ENCODE data around the gene ADGRV1.
"Not testable (repeated sequence)": the region's sequence is repeated elsewhere in the genome, so short reads cannot be mapped to it uniquely, and the experiment has no call there.

ADGRV1 gene

DNA sequence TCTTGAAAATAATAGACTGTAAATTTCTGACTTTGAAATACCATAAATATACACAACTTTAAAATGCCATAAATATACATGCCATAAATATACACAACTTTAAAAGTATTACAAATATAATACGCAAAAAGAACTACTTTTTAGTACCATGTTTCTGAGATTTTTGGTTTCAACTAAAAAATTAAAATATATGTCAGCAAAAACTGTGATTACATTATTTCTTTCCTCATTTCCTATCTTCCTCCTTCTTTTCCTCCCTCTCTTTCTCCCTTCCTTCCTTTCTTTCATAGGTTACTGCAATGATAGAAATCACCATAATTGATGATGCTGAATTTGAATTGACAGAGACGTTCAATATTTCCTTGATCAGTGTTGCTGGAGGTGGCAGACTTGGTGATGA, 200.5 kb downstream of the ADGRV1 start:
- Histone ChIP-seq H3K36me3 (ENCODE audit: control insufficient read depth in 2 of 2, insufficient read depth in 1 of 2, low read length in 2 of 2) (peaks cover 26 to 39% of the 10 kb centered on the region in 2 experiments), H3K4me1 (ENCODE audit: control insufficient read depth, insufficient read depth, low read length) (no peaks in the 10 kb centered on the region), H3K4me3 (ENCODE audit: low read depth, low read length) (no peak overlapping the region), H3K27ac (ENCODE audit: extremely low read depth, low read depth, low read length) (no peak overlapping the region), H3K9me3 (ENCODE audit: control insufficient read depth, insufficient read depth, low read depth, low read length) (no peaks in the 10 kb centered on the region)
- POLR2A ChIA-PET: no interaction called here
- CTCF ChIA-PET: no interaction called here
- no peak for TF ChIP-seq ZNF37A (tag by site-specific recombination; IDR thresholded peaks at IDR 0.05)
- TF ChIP-seq SP2 (tag by site-specific recombination; IDR thresholded peaks at IDR 0.05): no peak
- 0 out of 2 replicates have a peak, but pooled peaks have one; percentile 11 for TF ChIP-seq ZNF366 (tag by site-specific recombination; conservative IDR thresholded peaks at IDR 0.05)

- TF ChIP-seq ZNF624 (tag by site-specific recombination; IDR thresholded peaks at IDR 0.05) (no peak), ZNF501 (tag by site-specific recombination; IDR thresholded peaks at IDR 0.05) (no peak), ZNF426 (tag by site-specific recombination; IDR thresholded peaks at IDR 0.05) (no peak), ZNF660 (tag by site-specific recombination; IDR thresholded peaks at IDR 0.05) (no peak), ZNF449 (tag by site-specific recombination; IDR thresholded peaks at IDR 0.05) (no peak), ZBTB44 (tag by site-specific recombination; IDR thresholded peaks at IDR 0.05) (no peak), ZNF239 (tag by site-specific recombination; IDR thresholded peaks at IDR 0.05) (no peak), ZNF18 (tag by site-specific recombination; IDR thresholded peaks at IDR 0.05) (no peak), ZNF555 (tag by site-specific recombination; conservative IDR thresholded peaks at IDR 0.05) (no peak), ZNF830 (tag by site-specific recombination; IDR thresholded peaks at IDR 0.05; ENCODE audit: low read depth) (no peak), ZNF664 (tag by site-specific recombination; IDR thresholded peaks at IDR 0.05) (no peak), ZNF513 (tag by site-specific recombination; IDR thresholded peaks at IDR 0.05) (no peak), ZBTB7A (tag by site-specific recombination; IDR thresholded peaks at IDR 0.05; ENCODE audit: low read depth) (no peak)
- ChIA-PET CTCF (no interaction called here), POLR2A (interaction anchor here (0.7 kb wide), 1 partner anchor 303 kb away, joined by 4 read pairs; no protein-coding TSS in a partner anchor)
- Histone ChIP-seq H3K4me3 (ENCODE audit: low read depth, low read length) (no peak overlapping the region), H3K9me3 (ENCODE audit: control insufficient read depth, insufficient read depth, low read depth, low read length) (no peaks in the 10 kb centered on the region), H3K36me3 (ENCODE audit: control insufficient read depth in 2 of 2, insufficient read depth in 1 of 2, low read length in 2 of 2) (peaks cover 0 to 46% of the 10 kb centered on the region in 2 experiments; a peak in 1 of 3 replicates), H3K4me1 (ENCODE audit: control insufficient read depth, insufficient read depth, low read length) (no peaks in the 10 kb centered on the region), H3K27ac (ENCODE audit: extremely low read depth, low read depth, low read length) (no peak overlapping the region)
Measured at GRCh38 chr5:90767710-90768109, 209.1 kb downstream of the ADGRV1 start.

GRCh38 chr5:90770006-90770541, 211.5 kb downstream of the ADGRV1 start:
- H3K9me3 ChIP-seq (ENCODE audit: control insufficient read depth, insufficient read depth, low read depth, low read length); H3K27ac ChIP-seq (ENCODE audit: extremely low read depth, low read depth, low read length); POLR2A ChIA-PET; H3K4me1 ChIP-seq (ENCODE audit: control insufficient read depth, insufficient read depth, low read length); H3K4me3 ChIP-seq (ENCODE audit: low read depth, low read length): not testable (repeated sequence)
- CTCF ChIA-PET: interaction anchor here (0.5 to 1.3 kb wide), 2 partner anchors 10 to 81 kb away, joined by 4 read pairs; no protein-coding TSS in a partner anchor
- H3K36me3 ChIP-seq (ENCODE audit: control insufficient read depth in 2 of 2, insufficient read depth in 1 of 2, low read length in 2 of 2): peaks cover 0 to 25% of the 10 kb centered on the region in 2 experiments; a peak in 2 of 3 replicates
